ENCODE measurements around the gene HOXA7. TPM values are rescaled to one million over a fixed set of nuclear protein-coding genes. Genes with fewer than 3 reads are reported as not detected.

HOXA7 gene
- total RNA-seq, 3 donors from 2014 or later = 17.1 to 29.8 (median 27.9) TPM

GRCh38 chr7:27126596-27127327, 29.7 kb downstream of the HOXA7 start:
- intact Hi-C loops (cut with DNase I, micrococcal nuclease) = no loop called here
- DNase-seq (no peak), ATAC-seq (no peak)
- no peaks in the 10 kb centered on the region for H3K36me3 ChIP-seq (ENCODE audit: low read depth)
- no peaks in the 10 kb centered on the region for H3K9me3 ChIP-seq
- no peak overlapping the region for H3K4me3 ChIP-seq
- peaks cover 55% of the 10 kb centered on the region for H3K4me1 ChIP-seq (ENCODE audit: low read depth)
- TF ChIP-seq CTCF (IDR thresholded peaks at IDR 0.05) = no peak

- intact Hi-C loops (cut with DNase I, micrococcal nuclease) = no loop called here
- no peak for DNase-seq
- no peaks in the 10 kb centered on the region for H3K9me3 ChIP-seq
- no peak overlapping the region for H3K4me3 ChIP-seq
- peaks cover 54% of the 10 kb centered on the region for H3K4me1 ChIP-seq (ENCODE audit: low read depth)
- ATAC-seq = no peak
- no peak for TF ChIP-seq CTCF (IDR thresholded peaks at IDR 0.05)
- no peaks in the 10 kb centered on the region for H3K36me3 ChIP-seq (ENCODE audit: low read depth)
Measured at GRCh38 chr7:27125986-27126394, 30.5 kb downstream of the HOXA7 start.

GRCh38 chr7:27124902-27125689, 31.4 kb downstream of the HOXA7 start:
- H3K36me3 ChIP-seq (ENCODE audit: low read depth) = no peaks in the 10 kb centered on the region
- peak; percentile 12 for ATAC-seq
- H3K4me1 ChIP-seq (ENCODE audit: low read depth) = peaks cover 63% of the 10 kb centered on the region
- intact Hi-C loops (cut with DNase I, micrococcal nuclease) = no loop called here
- no peak for TF ChIP-seq CTCF (IDR thresholded peaks at IDR 0.05)
- no peaks in the 10 kb centered on the region for H3K9me3 ChIP-seq
- H3K4me3 ChIP-seq = no peak overlapping the region
- peak in 1 of 3 donors; percentile 27 for DNase-seq

GRCh38 chr7:27124096-27124901, 32.2 kb downstream of the HOXA7 start:
- DNase-seq = peak; percentile 40 to 63 (median 60)
- intact Hi-C loops (cut with DNase I, micrococcal nuclease) = no loop called here
- Histone ChIP-seq H3K9me3 (no peaks in the 10 kb centered on the region), H3K4me1 (ENCODE audit: low read depth) (peaks cover 70% of the 10 kb centered on the region), H3K4me3 (no peak overlapping the region), H3K36me3 (ENCODE audit: low read depth) (no peaks in the 10 kb centered on the region)
- TF ChIP-seq CTCF (IDR thresholded peaks at IDR 0.05) = no peak
- no peak for ATAC-seq

DNA sequence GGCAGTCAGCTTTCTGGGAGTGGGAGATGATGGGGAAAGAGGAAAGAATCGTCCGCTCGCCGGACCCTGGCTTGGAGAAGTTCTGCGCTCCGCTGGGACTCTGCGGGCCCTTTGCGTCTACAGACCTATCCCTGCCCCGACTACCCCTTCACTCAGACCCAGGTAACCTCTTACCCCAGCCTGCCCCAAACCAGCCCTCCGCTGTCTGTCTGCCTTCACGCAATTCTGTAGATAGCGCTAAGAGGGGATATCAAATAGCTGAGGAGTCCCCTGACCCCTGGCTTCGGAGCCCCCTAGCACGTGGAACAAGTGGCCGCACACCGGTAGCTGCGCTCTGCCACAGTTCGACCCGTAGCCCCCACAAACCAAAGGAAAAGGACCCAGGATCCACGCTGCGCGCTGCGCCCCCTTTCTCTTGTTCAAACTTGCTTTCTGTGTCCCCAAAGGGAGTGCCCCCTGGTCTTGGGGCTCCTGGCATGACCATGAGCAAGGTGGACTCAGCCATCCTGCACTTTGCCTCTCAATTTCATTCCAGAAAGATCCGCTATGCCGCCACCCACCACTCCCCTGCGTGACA, 32.9 kb downstream of the HOXA7 start:
- intact Hi-C loops (cut with DNase I, micrococcal nuclease) = no loop called here
- Histone ChIP-seq H3K9me3 (no peaks in the 10 kb centered on the region), H3K36me3 (ENCODE audit: low read depth) (no peaks in the 10 kb centered on the region), H3K4me1 (ENCODE audit: low read depth) (peaks cover 77% of the 10 kb centered on the region), H3K4me3 (no peak overlapping the region)
- ATAC-seq (no peak), DNase-seq (peak in 1 of 3 donors; percentile 52)
- TF ChIP-seq CTCF (IDR thresholded peaks at IDR 0.05) = no peak
